ENCODE results near the gene ZNF879. TPM values are rescaled to one million over a fixed set of nuclear protein-coding genes. Genes with fewer than 3 reads are reported as not detected.

ZNF879 gene
- total RNA-seq, result 1 to 10 TPM; 2.8 to 4.5 (median 3.3) TPM
- 1 to 10 TPM; 2.3 to 2.8 TPM for polyA plus RNA-seq
- long read RNA-seq, donor 1, partial matches to known transcripts, result 0 of 7 reads
- long read RNA-seq, donor 1, other reads (novel, unspliced or antisense), result 3 of 7 reads
- long read RNA-seq, donor 2, transcript ZNF879-201 (5 exons, 3,304 nt), result major isoform, 11 of 13 reads
- long read RNA-seq, donor 2, partial matches to known transcripts, result 0 of 13 reads
- long read RNA-seq, donor 2, other reads (novel, unspliced or antisense), result 2 of 13 reads
- long read RNA-seq, donor 3, transcript ZNF879-201 (5 exons, 3,304 nt), result major isoform, 5 of 5 reads
- long read RNA-seq, donor 3, partial matches to known transcripts, result 0 of 5 reads
- long read RNA-seq, donor 3, other reads (novel, unspliced or antisense), result 0 of 5 reads

- H3K27me3 ChIP-seq, result no peaks in the 10 kb centered on the region
- H3K9me3 ChIP-seq, result peaks cover 0 to 30% (median 21%) of the 10 kb centered on the region in 12 donors
- H3K4me1 ChIP-seq, result peaks cover 0 to 18% (median 10%) of the 10 kb centered on the region in 12 donors
- peak; percentile 95 to 99 (median 99) for ATAC-seq
- 0 to 1% (median 0%) methylated on average over 47 to 72 of the region's 72 CpGs for WGBS, 4 donors
- TF ChIP-seq POLR2A (IDR thresholded peaks at IDR 0.05) (peak in 1 of 2 donors; percentile 59), CTCF (IDR thresholded peaks at IDR 0.05) (no peak)
- peak within 1 kb of the TSS; percentile 38 to 99 (median 79) for H3K4me3 ChIP-seq
- peaks cover 3 to 34% (median 27%) of the 10 kb centered on the region in 9 donors for H3K36me3 ChIP-seq
- DNase-seq, result peak; percentile 95 to 97 (median 96)
- H3K27ac ChIP-seq, result peak within 1 kb of the TSS; percentile 53 to 96 (median 87)
- intact Hi-C loops (cut with DNase I), result loop anchor here in 5 of 10 donors (1.0 to 10.0 kb wide), 8 partner anchors 37 to 396 kb away; partner anchors contain the start of genes ZNF454 (in 5 of the 5), ZNF354C (in 2 of the 5), CLK4 (in 1 of the 5) and ZNF354A (in 1 of the 5)
Measured at GRCh38 chr5:179023528-179024189, at the start of gene ZNF879. ZNF879 (plus strand) TSS chr5:179023804; CDS start chr5:179025005, 1,201 bp downstream.

GRCh38 chr5:178981381-178981780 is 42.2 kb upstream of the ZNF879 start:
- H3K4me3 ChIP-seq, result no peak overlapping the region
- peaks cover 0 to 98% (median 78%) of the 10 kb centered on the region in 12 donors for H3K9me3 ChIP-seq
- 94 to 97% (median 96%) methylated on average over 10 to 15 of the region's 15 CpGs for WGBS, 4 donors
- intact Hi-C loops (cut with DNase I), result no loop called here
- H3K27ac ChIP-seq, result no peak overlapping the region
- DNase-seq, result no peak
- peaks cover 0 to 26% (median 0%) of the 10 kb centered on the region in 9 donors for H3K36me3 ChIP-seq
- ATAC-seq, result no peak
- H3K27me3 ChIP-seq, result no peaks in the 10 kb centered on the region
- no peaks in the 10 kb centered on the region for H3K4me1 ChIP-seq
- no peak for TF ChIP-seq POLR2A (IDR thresholded peaks at IDR 0.05)
- TF ChIP-seq CTCF (IDR thresholded peaks at IDR 0.05), result no peak

GRCh38 chr5:178982941-178983340 is 40.7 kb upstream of the ZNF879 start:
- intact Hi-C loops (cut with DNase I), result no loop called here
- Histone ChIP-seq H3K9me3 (peaks cover 0 to 96% (median 76%) of the 10 kb centered on the region in 12 donors), H3K27me3 (no peaks in the 10 kb centered on the region), H3K27ac (no peak overlapping the region), H3K4me1 (no peaks in the 10 kb centered on the region), H3K36me3 (peaks cover 0 to 12% (median 0%) of the 10 kb centered on the region in 9 donors), H3K4me3 (no peak overlapping the region)
- TF ChIP-seq POLR2A (IDR thresholded peaks at IDR 0.05) (no peak), CTCF (IDR thresholded peaks at IDR 0.05) (no peak)
- ATAC-seq (peak in 1 of 4 donors; percentile 27), DNase-seq (no peak)
- 90 to 97% (median 96%) methylated on average over 4 to 17 of the region's 17 CpGs for WGBS, 4 donors

GRCh38 chr5:178983728-178984127 is 39.9 kb upstream of the ZNF879 start:
- Histone ChIP-seq H3K9me3 (peaks cover 0 to 96% (median 79%) of the 10 kb centered on the region in 12 donors), H3K4me1 (no peaks in the 10 kb centered on the region), H3K36me3 (peaks cover 0 to 4% (median 0%) of the 10 kb centered on the region in 9 donors), H3K27ac (no peak overlapping the region), H3K27me3 (no peaks in the 10 kb centered on the region), H3K4me3 (no peak overlapping the region)
- 91 to 98% (median 94%) methylated on average over 10 of the region's 10 CpGs for whole genome bisulfite sequencing, 4 donors
- TF ChIP-seq POLR2A (IDR thresholded peaks at IDR 0.05), result no peak
- no peak for TF ChIP-seq CTCF (IDR thresholded peaks at IDR 0.05)
- intact Hi-C loops (cut with DNase I), result no loop called here
- ATAC-seq (no peak), DNase-seq (no peak)
